Measurements from ENCODE around the gene SORCS1.

Gene SORCS1

GRCh38 chr10:106696239-106696638 lies 468.3 kb downstream of the SORCS1 start:
- in situ Hi-C loops (cut with MboI; ENCODE audit: low sequenced_read_pairs) = no loop called here

DNA sequence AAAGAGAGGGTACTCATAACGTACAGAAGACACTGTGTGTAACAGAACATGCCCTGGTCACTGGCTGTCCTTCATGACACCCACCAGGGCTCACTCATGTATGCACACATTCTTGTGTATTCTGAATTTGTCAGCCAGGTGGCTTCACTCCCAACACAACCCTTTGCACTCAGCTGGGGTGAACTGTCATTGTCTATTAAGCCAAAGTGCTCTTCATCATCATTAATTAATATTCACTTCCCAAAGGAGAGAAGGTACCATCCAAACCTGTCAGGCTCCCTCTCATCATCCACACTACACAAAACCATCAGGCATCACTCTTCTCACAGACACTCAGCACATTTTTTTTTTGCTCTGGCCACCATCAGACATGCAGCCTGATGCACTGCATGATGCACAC lies 469.8 kb downstream of the SORCS1 start:
- in situ Hi-C loops (cut with MboI; ENCODE audit: low sequenced_read_pairs) = no loop called here

- in situ Hi-C loops (cut with MboI; ENCODE audit: low sequenced_read_pairs) = no loop called here
These were observed 482.3 kb downstream of the SORCS1 start for GRCh38 chr10:106682175-106682574.

DNA sequence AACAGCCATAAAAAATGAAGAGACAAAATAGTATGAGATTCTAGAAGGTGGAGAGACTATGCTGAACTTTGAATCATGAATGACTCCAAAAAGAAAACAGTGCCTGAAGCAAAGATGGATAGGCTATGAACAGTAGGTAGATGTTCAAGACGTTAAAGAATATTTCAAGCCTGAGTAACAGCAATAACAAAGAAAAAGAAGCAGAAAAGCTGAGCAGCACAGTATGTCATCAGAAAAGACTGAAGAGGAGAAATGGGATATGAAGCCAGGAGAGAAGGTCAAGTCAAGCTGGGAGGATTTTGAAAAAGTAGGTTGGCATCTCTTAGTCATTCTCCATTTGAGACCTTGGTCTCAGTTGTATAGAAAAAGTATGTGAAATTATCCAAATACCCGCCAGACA lies 484.4 kb downstream of the SORCS1 start:
- in situ Hi-C loops (cut with MboI; ENCODE audit: low sequenced_read_pairs) = no loop called here

DNA sequence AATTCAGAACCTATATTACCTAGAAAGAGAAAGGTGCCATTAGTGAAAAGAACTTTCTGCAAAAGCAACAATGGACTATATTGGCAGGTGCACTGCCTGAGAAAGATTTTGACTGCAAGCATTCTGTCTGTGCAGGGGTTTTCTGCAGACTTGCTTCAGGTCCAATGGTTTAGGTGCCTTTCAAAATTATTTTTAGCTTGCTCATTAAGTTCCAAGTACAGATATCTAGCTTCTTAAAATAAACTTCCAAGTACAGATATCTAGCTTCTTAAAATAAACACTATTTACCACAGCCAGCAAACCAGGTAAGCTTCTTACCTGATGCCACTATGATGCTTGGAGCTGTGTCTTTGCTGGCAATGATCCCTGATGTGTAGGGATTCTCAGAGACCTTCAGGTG lies 485.2 kb downstream of the SORCS1 start:
- in situ Hi-C loops (cut with MboI; ENCODE audit: low sequenced_read_pairs) = no loop called here

DNA sequence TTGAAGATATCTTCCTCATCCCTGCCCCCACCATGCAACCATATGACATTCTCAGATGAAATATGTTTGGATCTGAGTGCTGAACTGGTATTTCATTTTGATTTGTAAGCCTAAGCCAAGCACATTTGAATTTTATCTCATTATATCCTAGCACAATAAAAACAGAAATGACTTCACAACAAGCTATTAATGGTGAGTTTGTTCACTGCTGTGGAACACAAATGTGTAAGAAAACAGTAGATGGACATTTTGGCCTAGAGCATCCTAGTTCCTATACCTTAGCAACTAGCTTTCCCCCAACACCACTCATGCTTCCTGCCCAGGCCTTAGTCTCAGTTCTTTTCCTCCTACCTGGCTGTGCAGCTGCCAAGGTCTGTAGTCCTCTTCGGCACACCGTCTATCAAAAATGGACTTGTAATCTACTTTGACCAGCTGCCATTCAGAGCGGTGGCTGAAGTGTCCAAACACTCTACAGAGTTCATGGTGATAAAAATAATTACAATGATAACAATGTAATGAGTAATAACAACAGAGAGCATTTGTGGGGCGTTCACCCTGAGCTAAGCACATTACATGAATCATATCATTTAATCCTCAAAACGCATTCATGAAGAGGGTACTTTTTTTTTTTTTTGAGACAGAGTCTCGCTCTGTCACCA lies 491.9 kb downstream of the SORCS1 start:
- in situ Hi-C loops (cut with MboI; ENCODE audit: low sequenced_read_pairs) = no loop called here

DNA sequence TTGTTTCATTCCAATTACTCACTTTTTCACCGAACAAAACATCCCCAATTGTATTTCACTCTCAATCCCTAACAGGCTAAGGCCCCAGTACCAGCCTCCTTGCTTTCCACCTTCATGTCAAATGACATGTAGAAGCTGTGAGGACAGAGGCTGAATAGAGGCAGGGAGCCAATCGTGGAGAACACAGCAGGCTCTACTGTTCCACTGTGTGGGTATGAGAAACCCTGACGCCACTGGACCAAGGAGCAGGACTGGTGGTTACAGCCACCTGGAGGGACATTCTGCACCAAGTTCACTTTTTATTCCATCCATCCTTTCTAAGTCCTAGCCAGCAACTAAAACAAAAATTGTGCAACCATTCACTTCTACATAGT lies 502.8 kb downstream of the SORCS1 start:
- in situ Hi-C loops (cut with MboI; ENCODE audit: low sequenced_read_pairs) = no loop called here

DNA sequence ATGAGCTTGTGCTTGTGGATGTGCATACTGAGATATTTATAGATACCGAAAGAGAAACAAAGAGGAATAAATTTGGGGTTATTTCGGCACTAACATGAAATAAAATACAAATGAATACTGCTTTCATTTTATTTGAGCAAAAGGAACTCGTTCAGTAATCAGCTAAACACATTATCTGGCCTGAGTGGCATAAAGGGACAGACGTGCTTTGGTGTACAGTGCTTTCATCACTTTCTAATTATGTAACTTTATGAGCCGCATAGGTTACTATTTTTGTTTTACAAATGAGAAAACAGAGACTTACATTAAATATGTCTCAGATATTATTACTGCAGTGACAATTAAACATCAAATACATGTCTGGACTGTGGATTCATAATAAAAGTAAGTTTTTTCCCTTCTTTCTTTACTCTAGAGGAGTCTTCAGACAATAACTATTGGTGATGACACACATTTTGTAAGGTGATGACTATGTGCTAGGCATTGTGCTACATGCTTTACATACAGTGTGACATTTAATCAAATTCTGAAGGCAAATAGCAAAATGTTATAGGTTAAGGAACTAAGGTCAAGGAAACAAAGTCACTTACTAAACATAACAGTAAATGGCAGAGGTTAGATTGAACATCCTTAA lies 503.3 kb downstream of the SORCS1 start:
- in situ Hi-C loops (cut with MboI; ENCODE audit: low sequenced_read_pairs) = no loop called here

GRCh38 chr10:106660550-106660949 lies 504.0 kb downstream of the SORCS1 start:
- in situ Hi-C loops (cut with MboI; ENCODE audit: low sequenced_read_pairs) = no loop called here

GRCh38 chr10:106655636-106656035 lies 508.9 kb downstream of the SORCS1 start:
- in situ Hi-C loops (cut with MboI; ENCODE audit: low sequenced_read_pairs) = no loop called here

DNA sequence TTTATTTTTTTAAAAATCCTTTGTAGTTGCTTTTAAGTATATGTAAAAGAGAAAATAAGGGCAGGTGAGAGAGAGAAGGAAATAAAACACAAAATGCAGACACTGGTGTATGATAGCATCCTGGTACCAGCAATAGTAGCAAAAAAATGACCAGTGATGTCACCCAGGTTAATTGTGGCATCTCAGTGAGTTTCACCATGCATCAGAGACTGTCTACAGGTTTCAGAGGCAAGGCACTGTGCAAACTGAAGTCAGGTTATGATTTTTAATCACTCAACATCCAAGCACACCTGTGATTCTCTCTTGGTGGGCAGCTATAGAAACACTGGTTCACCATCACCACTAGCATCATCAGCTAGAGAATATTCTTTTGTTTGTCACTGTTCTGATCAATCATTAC lies 509.3 kb downstream of the SORCS1 start:
- in situ Hi-C loops (cut with MboI; ENCODE audit: low sequenced_read_pairs) = no loop called here

DNA sequence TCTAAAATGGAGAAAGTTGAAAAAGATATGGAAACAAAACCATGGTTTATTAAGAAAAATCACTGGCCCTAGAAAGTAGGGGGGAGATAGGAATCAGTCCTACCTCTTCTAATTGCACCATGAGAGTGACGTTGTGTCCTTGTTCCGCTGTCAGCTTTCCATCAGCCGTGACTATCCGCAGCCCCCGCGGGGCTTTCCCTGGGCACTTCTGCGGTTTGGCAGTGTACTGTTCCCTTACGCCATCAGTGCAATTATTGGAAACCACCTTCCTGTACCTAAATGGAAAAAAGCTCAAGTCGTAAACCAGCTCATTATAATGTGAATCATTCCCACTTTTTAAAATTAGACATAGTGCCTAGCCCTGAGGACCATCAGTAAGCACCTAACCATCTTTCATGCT lies 512.2 kb downstream of the SORCS1 start:
- in situ Hi-C loops (cut with MboI; ENCODE audit: low sequenced_read_pairs) = no loop called here

DNA sequence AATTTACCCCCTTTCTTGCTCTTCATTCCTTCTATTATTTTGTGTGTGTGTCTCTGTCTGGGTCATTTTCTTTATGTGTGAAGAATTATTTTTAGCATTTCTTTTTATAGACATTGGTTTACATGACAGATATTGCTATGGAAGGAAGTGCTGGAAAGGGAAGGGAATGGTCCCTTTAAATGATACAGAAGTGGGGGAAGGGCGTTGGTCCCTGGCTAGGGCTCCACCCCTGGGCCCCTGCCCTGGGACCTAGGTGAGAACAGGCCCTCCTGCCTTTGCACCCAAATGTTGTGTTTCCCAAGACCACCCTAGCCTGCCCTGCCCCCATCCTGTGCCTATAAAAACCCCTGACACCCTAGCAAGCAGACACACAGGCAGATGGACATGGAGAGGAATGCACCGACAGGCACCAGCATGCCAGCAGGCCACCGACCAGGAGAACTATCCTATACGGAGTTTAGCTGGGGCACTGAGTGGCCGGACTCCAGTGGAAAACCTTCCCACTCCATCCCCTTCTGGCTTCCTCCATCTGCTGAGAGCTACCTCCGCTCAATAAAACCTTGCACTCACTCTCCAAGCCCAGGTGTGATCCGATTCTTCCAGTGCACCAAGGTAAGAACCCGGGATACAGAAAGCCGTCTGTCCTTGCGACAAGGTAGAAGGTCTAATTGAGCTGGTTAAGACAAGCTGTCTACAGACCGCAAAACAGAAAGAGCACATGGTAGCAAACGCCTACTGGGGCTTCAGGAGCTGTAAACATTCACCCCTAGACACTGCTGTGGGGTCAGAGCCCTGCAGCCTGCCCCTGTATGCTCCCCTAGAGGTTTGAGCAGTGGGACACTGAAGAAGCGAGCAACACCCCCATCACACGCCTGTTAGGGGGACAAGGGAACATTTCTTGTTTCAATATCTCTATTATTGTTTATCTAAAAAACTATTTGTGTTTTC lies 515.7 kb downstream of the SORCS1 start:
- in situ Hi-C loops (cut with MboI; ENCODE audit: low sequenced_read_pairs) = no loop called here

GRCh38 chr10:106643473-106643872 lies 521.0 kb downstream of the SORCS1 start:
- in situ Hi-C loops (cut with MboI; ENCODE audit: low sequenced_read_pairs) = no loop called here

DNA sequence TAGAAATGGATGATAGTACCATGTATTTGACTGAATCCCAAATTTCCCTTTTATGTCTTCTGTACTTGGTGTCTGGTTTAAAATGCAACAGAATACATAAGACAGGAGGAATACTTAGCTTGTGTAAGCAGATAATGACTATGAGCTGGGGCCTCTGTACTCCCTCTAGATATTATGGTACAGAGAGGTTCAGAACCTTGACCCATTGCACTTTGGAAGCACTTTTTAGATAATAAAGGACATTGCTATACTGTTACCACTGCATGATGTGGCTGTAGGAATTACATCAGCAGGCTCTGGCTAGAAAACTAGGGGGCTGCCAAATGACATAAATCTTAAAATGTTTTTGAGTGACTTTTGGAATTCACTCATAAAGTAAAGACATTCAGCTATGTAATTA lies 526.6 kb downstream of the SORCS1 start:
- in situ Hi-C loops (cut with MboI; ENCODE audit: low sequenced_read_pairs) = no loop called here

DNA sequence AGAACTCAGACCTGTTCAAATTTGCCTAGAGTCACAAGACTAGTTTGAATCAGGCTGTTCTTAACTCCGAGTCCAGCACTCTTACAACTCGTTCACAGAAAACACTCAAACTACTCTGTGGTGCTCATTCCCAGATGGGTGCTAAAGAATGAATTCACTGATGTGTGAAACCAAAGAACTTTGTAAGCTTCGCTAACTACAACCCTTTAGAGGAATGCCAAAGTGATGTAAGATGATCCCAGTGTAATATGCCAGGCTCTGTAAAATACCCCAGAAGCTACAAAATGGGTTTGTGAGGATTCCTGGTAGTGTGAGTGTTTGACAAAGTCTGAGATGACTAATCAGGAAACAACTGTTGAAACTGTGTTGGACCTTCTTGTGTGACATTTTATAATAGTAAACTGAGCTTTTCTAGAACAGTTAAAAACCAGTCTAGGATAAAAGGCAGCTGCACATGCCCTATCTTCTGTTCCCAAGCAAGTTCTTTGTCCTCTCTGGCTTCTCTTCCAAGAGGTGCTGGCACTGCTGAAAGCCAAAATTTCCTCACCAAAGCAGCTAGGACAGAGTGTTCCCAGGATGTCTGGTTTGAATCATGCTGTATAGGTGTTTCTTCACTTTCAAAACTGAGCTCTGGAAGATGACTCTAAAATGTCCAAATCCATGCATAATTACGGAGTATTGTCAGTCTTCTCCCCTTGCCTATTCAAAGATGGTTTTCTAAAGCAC lies 527.6 kb downstream of the SORCS1 start:
- in situ Hi-C loops (cut with MboI; ENCODE audit: low sequenced_read_pairs) = no loop called here

GRCh38 chr10:106635947-106636346 lies 528.6 kb downstream of the SORCS1 start:
- in situ Hi-C loops (cut with MboI; ENCODE audit: low sequenced_read_pairs) = no loop called here

- in situ Hi-C loops (cut with MboI; ENCODE audit: low sequenced_read_pairs) = no loop called here
These were observed 533.3 kb downstream of the SORCS1 start for GRCh38 chr10:106631016-106631702.

- in situ Hi-C loops (cut with MboI; ENCODE audit: low sequenced_read_pairs) = no loop called here
These were observed 538.1 kb downstream of the SORCS1 start for GRCh38 chr10:106626371-106626770.

GRCh38 chr10:106625751-106626150 lies 538.8 kb downstream of the SORCS1 start:
- in situ Hi-C loops (cut with MboI; ENCODE audit: low sequenced_read_pairs) = no loop called here

- in situ Hi-C loops (cut with MboI; ENCODE audit: low sequenced_read_pairs) = no loop called here
These were observed 545.2 kb downstream of the SORCS1 start for GRCh38 chr10:106619346-106619745.

All from HL-60/S4 (cell line).